Eye (tissue), 1 donor: ENCODE results near the gene RNF166.

Experiments used
- DNase-seq: peaks from one replicate; pipeline ENCODE4 v3.0.0-alpha.2; 2015

Gene RNF166

GRCh38 chr16:88723507-88723887 lies 17.3 kb upstream of the RNF166 start:
- no peak for DNase-seq

GRCh38 chr16:88722784-88723506 lies 16.7 kb upstream of the RNF166 start:
- DNase-seq = no peak

- no peak for DNase-seq
Measured at GRCh38 chr16:88721815-88722755, 15.9 kb upstream of the RNF166 start.

DNA sequence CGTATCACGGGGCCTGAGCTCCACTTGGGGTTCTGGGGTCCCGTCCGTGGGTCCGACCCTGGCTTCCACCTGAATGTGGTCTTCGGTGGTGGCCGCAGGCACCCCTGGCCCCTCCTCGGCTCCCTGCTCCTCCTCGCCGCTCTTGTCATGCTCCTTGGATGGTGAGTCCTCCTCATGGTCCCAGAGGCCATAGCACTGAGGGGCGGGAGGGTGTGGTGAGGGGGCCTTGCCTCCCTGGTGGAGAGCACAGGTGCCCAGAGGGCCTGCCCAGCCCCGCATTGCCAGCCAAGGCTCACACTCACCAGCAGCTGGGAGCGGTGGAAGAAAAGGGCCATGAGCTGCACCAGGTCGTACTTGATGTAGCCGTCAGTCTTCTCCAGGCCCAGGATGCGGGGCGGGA lies 15.0 kb upstream of the RNF166 start:
- DNase-seq = no peak

- DNase-seq = no peak
Measured at GRCh38 chr16:88720396-88720970, 14.3 kb upstream of the RNF166 start.

DNA sequence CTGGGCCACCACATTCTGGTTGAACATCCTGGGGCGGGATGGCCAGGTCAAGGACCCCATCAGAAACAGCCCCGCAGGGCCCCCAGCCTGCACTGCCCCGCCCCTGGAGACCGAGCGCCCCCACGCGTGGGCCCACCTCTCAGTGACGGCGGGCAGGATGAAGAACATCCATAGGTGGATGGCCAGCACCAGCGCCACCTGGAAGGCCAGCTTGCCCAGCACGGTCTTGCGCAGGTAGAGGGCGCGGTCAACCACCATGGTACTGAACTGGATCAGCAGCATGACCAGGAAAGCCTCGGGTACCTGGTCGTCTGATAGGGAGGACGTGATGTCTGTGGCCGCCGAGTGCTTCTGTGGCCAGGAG lies 13.7 kb upstream of the RNF166 start:
- no peak for DNase-seq

DNA sequence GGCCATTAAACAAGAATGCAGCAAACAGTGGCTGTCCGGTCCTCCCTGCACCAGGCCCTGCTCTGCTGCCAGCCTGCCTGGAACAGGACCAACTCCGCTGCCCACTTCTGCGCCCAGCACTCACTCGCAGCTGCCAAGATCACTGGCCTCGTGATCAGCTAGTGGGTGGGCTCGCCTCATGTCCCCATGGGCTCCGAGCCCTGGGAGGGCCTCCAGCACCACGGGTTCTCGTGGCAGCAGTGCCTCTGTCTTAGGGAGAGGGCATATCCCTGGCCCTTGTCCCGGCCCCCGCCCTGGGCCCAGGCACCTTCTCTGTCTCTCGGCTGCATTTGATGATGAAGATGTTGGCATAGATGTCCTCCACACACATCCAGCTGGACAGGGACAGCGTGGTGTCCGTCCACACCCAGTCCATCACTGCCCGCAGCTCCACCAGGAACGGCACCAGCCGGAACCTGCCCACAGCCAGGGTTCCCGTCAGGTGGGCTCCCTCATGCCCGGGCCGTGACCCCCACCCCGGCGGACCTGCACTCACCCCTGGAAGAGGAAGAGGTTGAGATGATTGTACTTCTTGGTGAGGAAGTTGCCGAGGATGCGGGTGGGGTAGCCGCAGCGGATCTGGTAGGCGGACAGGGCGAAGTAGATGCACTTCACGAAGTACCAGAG lies 13.2 kb upstream of the RNF166 start:
- no peak for DNase-seq

GRCh38 chr16:88718178-88718577 lies 12.0 kb upstream of the RNF166 start:
- DNase-seq = no peak

DNA sequence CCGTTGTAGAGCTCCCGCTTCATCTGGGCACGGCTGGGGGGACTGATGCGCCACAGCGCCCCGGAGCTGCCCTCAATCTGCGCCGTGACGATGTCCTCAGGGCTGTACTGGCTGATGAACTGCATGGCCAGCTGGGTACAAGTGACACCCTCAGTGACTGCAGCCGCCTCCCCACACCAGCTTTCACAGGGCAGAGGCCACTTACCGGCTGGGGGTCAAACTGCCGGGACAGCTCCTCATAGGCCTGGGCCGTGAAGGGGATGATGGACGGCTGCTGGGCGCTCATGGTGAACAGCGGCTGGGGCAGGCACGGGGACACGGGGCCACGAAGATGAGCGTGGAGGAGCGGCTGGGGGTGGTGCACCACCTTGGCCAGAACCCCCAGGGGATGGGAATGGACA lies 10.4 kb upstream of the RNF166 start:
- no peak for DNase-seq

GRCh38 chr16:88716201-88716600 lies 10.0 kb upstream of the RNF166 start:
- no peak for DNase-seq

GRCh38 chr16:88715312-88716190 lies 9.3 kb upstream of the RNF166 start:
- DNase-seq = no peak

- no peak for DNase-seq
Measured at GRCh38 chr16:88714420-88715302, 8.5 kb upstream of the RNF166 start.

DNA sequence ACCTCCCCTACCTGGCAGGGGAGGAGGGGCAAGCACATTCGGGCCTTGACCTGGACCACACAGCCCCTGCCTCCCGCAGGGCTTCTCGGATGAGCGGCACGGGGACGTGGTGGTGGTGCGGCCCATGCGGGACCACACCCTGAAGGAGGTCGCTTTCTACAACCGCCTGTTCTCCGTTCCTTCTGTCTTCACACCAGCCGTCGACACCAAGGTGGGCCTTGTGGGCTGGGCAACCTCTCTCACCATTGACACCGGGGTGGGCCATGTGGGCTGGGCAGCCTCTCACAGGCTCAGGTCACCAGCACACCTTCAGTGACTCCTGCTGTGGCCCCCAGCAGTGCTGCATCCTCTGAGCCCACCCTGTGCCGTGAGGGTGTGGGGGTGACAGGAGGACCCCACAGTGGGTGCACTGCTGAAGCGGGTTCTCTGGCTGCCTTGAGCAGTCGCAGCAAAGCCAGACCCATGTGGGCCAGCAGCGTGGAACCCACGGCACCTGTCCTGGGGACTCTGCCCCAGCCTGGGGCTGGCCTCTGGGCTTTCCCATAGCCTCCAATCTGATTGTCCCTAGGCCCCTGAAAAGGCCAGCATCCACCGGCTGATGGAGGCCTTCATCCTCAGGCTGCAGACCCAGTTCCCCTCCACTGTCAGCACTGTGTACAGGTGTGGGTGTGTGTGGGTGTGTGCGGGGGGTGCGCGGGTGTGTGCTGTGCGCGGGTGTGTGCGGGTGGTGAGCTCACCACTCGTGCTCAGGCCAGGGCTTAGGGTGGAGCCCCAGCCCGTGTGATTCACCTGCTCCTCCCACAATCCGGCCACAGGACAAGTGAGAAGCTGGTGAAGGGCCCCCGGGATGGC lies 7.6 kb upstream of the RNF166 start:
- no peak for DNase-seq

DNA sequence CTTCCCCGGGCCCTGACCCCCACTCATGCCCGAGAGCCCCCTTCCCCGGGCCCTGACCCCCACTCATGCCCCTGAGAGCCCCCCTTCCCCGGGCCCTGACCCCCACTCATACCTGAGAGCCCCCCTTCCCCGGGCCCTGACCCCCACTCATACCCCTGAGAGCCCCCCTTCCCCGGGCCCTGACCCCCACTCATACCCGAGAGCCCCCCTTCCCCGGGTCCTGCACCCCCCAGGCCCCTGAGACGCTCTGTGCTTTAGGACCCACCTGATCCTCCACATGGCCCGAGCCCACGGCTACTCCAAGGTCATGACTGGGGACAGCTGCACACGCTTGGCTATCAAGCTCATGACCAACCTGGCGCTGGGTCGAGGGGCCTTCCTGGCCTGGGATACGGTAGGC lies 6.8 kb upstream of the RNF166 start:
- no peak for DNase-seq

- no peak for DNase-seq
Measured at GRCh38 chr16:88712362-88712979, 6.3 kb upstream of the RNF166 start.

DNA sequence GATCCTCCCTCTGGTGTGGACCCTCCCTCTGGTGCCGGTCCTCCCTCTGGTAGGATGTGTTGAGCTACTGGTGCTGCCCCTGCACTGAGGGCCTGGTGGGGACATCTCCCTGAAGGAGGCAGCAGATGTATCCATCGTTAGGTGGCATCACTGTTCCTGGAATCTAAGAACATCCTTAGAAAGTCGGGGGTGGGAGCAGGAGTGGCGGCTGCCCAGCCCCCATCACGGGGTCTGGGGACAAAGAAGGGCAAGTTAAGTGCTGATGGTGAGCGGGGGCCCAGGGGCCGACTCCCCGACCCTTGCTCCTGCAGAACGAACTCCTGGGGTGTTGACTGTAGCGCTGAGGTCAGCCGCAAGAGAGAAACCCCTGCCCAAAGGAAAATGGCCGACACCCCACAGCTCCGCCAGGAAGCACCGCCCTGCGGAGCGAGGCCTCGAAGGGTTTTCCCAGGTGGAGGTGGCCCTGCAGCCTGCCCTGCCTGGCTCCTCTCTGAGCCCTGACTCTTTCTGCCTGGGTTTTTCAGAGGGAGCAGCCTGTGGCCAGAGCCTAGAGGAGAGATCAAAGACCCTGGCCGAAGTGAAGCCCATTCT lies 5.6 kb upstream of the RNF166 start:
- no peak for DNase-seq

DNA sequence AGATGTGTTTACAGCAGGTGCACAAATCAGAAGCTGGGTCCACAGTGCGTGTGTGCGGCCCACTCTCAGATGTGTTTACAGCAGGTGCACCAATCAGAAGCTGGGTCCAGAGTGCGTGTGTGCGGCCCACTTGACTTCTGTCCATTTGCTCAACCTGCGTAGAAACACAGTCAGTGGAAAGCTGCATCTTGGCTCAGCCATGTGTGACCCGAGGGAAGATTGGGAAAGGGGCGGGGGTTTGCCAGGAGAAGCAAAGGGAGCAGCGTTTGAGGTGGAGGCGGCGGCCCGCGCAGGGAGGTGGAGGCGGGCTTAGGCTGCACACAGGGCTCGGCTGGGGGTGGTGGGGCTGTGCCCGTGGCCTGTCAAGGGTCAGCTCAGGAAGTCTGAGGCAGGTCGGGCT lies 4.3 kb upstream of the RNF166 start:
- DNase-seq = no peak

DNA sequence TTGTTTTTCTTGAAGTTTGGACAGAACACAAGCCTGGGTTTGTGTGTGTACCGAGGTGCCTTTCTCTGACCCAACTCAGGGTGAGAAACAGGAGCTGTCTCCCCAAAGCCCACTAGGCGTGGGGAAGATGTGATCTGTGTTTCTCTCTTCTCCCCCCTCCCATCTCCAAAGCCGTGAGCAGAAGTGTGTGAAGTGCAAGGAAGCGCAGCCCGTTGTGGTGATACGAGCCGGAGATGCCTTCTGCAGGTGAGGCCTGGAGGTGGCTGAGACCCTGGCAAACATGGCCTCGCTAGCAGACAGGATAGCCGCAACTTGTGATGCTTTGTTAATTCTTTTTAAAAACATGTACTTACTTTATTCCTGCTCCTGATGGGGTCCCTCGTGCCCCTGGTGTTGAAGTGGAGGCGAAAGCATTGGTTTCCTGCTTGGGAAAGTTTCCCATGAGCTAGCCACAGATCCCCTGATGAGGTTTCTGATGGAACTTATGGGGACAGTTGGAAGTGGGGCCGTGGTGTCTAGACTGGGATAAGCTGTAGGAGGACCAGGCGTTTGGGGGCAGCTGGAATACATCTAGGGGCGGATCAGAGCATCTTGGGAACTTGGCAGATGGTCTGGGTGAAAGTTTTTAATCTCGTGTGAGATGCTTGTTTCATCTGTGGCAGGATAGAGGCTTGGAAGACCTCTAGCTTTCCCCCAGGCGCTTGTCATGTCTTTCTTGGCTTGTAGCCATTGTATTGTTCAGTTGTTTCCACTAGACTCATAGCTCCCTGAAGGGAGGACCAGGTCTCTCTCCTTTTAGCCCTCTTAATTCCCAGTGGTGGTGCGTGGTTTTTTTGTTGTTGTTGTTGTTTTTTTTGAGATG lies 988 bp upstream of the RNF166 start:
- no peak for DNase-seq
